GM23338 (cell line): ENCODE measurements around the gene GATAD2A.

ENCODE experiments used
- CREB1 ChIP-seq: fragments of 250-450 bp; sonication (Bioruptor Pico); IDR thresholded peaks from 2 replicates; pipeline ENCODE4 v1.5.0; 2020; ENCODE audit warnings: low read depth, mild to moderate bottlenecking, moderate library complexity
- EZH2 ChIP-seq: fragments of 200-600 bp; sonication (generic); IDR thresholded peaks from one replicate; pipeline ENCODE4 v1.8.0; 2017; ENCODE audit warnings: antibody characterized with exemption, mild to moderate bottlenecking, low read depth; ENCODE audit not compliant: unreplicated experiment
- EZH2phosphoT487 ChIP-seq: fragments of 200-600 bp; sonication (generic); IDR thresholded peaks from one replicate; pipeline ENCODE4 v1.8.1; 2018; ENCODE audit warnings: antibody characterized with exemption; ENCODE audit not compliant: unreplicated experiment
- JUNB ChIP-seq: IDR thresholded peaks from one replicate; pipeline ENCODE4 v1.6.1; 2016; ENCODE audit warnings: antibody characterized with exemption; ENCODE audit not compliant: unreplicated experiment
- NANOG ChIP-seq: IDR thresholded peaks from 2 replicates; pipeline ENCODE4 v1.6.1; 2016; ENCODE audit warnings: antibody characterized with exemption, borderline replicate concordance
- POLR2AphosphoS5 ChIP-seq: IDR thresholded peaks from 2 replicates; pipeline ENCODE4 v1.6.1; 2016; ENCODE audit warnings: antibody characterized with exemption, low read depth
- ZNF114 ChIP-seq: fragments of 250-450 bp; sonication (Bioruptor Pico); IDR thresholded peaks from 2 replicates; pipeline ENCODE4 v1.5.0; 2020; ENCODE audit warnings: mild to moderate bottlenecking, moderate library complexity
- ZNF331 ChIP-seq: fragments of 250-450 bp; sonication (Bioruptor Pico); IDR thresholded peaks from 2 replicates; pipeline ENCODE4 v1.5.0; 2020; ENCODE audit warnings: low read depth, mild to moderate bottlenecking, moderate library complexity
- TF ChIP-seq, protein P1 (sequence below), 2 experiments: fragments of 200-600 bp in 1 of 2; sonication (generic) in 1 of 2; conservative IDR thresholded peaks; 2 replicates each; pipeline versions ENCODE4 v1.5.1 to v1.6.1; 2016 to 2017; ENCODE audit warnings: antibody characterized with exemption in 2 of 2, low read depth in 2 of 2, mild to moderate bottlenecking in 2 of 2, moderate library complexity in 1 of 2
- TF ChIP-seq, protein P2 (sequence below): IDR thresholded peaks from one replicate; pipeline ENCODE4 v1.6.1; 2018; ENCODE audit warnings: antibody characterized with exemption; ENCODE audit not compliant: unreplicated experiment
- TF ChIP-seq, protein P3 (sequence below): fragments of 250-450 bp; sonication (Bioruptor Pico); IDR thresholded peaks from 2 replicates; pipeline ENCODE4 v1.5.0; 2020; ENCODE audit warnings: mild to moderate bottlenecking, moderate library complexity
- TF ChIP-seq, protein P4 (sequence below): IDR thresholded peaks from 2 replicates; pipeline ENCODE4 v1.6.1; 2016; ENCODE audit warnings: antibody characterized with exemption

DNA sequence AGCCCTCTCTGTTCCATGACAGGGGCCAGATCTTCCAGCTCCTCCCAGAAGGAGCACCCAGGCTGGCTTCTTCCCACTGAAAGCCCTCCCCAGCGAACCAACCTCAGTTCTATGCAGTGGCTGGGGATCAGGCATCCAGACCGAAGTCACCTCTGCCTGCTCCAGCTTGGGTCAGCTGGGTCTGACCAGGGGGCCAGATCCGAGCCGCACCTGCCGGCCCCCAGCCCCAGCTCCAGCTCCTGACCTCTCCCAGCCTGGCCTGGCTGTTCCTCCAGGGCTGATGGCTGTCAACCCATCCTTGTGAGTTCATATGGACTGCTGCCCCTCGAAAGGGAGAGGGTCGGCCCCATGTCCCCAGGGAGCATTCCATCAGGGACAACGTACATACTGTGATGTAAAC, 101.9 kb downstream of the GATAD2A start:
- no peak for TF ChIP-seq POLR2AphosphoS5
- TF ChIP-seq, protein P1, sequence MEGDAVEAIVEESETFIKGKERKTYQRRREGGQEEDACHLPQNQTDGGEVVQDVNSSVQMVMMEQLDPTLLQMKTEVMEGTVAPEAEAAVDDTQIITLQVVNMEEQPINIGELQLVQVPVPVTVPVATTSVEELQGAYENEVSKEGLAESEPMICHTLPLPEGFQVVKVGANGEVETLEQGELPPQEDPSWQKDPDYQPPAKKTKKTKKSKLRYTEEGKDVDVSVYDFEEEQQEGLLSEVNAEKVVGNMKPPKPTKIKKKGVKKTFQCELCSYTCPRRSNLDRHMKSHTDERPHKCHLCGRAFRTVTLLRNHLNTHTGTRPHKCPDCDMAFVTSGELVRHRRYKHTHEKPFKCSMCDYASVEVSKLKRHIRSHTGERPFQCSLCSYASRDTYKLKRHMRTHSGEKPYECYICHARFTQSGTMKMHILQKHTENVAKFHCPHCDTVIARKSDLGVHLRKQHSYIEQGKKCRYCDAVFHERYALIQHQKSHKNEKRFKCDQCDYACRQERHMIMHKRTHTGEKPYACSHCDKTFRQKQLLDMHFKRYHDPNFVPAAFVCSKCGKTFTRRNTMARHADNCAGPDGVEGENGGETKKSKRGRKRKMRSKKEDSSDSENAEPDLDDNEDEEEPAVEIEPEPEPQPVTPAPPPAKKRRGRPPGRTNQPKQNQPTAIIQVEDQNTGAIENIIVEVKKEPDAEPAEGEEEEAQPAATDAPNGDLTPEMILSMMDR (conservative IDR thresholded peaks at IDR 0.05; ENCODE audit: low read depth in 2 of 2) = no peak
- no peak for TF ChIP-seq EZH2
- TF ChIP-seq JUNB = no peak
- TF ChIP-seq EZH2phosphoT487 = no peak
- TF ChIP-seq, protein P2, sequence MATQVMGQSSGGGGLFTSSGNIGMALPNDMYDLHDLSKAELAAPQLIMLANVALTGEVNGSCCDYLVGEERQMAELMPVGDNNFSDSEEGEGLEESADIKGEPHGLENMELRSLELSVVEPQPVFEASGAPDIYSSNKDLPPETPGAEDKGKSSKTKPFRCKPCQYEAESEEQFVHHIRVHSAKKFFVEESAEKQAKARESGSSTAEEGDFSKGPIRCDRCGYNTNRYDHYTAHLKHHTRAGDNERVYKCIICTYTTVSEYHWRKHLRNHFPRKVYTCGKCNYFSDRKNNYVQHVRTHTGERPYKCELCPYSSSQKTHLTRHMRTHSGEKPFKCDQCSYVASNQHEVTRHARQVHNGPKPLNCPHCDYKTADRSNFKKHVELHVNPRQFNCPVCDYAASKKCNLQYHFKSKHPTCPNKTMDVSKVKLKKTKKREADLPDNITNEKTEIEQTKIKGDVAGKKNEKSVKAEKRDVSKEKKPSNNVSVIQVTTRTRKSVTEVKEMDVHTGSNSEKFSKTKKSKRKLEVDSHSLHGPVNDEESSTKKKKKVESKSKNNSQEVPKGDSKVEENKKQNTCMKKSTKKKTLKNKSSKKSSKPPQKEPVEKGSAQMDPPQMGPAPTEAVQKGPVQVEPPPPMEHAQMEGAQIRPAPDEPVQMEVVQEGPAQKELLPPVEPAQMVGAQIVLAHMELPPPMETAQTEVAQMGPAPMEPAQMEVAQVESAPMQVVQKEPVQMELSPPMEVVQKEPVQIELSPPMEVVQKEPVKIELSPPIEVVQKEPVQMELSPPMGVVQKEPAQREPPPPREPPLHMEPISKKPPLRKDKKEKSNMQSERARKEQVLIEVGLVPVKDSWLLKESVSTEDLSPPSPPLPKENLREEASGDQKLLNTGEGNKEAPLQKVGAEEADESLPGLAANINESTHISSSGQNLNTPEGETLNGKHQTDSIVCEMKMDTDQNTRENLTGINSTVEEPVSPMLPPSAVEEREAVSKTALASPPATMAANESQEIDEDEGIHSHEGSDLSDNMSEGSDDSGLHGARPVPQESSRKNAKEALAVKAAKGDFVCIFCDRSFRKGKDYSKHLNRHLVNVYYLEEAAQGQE = no peak
- TF ChIP-seq CREB1 = no peak
- no peak for TF ChIP-seq ZNF114 (CRISPR knock-in tag)
- TF ChIP-seq, protein P3, sequence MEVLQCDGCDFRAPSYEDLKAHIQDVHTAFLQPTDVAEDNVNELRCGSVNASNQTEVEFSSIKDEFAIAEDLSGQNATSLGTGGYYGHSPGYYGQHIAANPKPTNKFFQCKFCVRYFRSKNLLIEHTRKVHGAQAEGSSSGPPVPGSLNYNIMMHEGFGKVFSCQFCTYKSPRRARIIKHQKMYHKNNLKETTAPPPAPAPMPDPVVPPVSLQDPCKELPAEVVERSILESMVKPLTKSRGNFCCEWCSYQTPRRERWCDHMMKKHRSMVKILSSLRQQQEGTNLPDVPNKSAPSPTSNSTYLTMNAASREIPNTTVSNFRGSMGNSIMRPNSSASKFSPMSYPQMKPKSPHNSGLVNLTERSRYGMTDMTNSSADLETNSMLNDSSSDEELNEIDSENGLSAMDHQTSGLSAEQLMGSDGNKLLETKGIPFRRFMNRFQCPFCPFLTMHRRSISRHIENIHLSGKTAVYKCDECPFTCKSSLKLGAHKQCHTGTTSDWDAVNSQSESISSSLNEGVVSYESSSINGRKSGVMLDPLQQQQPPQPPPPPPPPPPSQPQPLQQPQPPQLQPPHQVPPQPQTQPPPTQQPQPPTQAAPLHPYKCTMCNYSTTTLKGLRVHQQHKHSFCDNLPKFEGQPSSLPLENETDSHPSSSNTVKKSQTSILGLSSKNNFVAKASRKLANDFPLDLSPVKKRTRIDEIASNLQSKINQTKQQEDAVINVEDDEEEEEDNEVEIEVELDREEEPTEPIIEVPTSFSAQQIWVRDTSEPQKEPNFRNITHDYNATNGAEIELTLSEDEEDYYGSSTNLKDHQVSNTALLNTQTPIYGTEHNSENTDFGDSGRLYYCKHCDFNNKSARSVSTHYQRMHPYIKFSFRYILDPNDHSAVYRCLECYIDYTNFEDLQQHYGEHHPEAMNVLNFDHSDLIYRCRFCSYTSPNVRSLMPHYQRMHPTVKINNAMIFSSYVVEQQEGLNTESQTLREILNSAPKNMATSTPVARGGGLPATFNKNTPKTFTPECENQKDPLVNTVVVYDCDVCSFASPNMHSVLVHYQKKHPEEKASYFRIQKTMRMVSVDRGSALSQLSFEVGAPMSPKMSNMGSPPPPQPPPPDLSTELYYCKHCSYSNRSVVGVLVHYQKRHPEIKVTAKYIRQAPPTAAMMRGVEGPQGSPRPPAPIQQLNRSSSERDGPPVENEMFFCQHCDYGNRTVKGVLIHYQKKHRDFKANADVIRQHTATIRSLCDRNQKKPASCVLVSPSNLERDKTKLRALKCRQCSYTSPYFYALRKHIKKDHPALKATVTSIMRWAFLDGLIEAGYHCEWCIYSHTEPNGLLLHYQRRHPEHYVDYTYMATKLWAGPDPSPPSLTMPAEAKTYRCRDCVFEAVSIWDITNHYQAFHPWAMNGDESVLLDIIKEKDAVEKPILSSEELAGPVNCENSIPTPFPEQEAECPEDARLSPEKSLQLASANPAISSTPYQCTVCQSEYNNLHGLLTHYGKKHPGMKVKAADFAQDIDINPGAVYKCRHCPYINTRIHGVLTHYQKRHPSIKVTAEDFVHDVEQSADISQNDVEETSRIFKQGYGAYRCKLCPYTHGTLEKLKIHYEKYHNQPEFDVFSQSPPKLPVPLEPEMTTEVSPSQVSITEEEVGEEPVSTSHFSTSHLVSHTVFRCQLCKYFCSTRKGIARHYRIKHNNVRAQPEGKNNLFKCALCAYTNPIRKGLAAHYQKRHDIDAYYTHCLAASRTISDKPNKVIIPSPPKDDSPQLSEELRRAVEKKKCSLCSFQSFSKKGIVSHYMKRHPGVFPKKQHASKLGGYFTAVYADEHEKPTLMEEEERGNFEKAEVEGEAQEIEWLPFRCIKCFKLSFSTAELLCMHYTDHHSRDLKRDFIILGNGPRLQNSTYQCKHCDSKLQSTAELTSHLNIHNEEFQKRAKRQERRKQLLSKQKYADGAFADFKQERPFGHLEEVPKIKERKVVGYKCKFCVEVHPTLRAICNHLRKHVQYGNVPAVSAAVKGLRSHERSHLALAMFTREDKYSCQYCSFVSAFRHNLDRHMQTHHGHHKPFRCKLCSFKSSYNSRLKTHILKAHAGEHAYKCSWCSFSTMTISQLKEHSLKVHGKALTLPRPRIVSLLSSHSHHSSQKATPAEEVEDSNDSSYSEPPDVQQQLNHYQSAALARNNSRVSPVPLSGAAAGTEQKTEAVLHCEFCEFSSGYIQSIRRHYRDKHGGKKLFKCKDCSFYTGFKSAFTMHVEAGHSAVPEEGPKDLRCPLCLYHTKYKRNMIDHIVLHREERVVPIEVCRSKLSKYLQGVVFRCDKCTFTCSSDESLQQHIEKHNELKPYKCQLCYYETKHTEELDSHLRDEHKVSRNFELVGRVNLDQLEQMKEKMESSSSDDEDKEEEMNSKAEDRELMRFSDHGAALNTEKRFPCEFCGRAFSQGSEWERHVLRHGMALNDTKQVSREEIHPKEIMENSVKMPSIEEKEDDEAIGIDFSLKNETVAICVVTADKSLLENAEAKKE (CRISPR knock-in tag) = no peak
- TF ChIP-seq, protein P4, sequence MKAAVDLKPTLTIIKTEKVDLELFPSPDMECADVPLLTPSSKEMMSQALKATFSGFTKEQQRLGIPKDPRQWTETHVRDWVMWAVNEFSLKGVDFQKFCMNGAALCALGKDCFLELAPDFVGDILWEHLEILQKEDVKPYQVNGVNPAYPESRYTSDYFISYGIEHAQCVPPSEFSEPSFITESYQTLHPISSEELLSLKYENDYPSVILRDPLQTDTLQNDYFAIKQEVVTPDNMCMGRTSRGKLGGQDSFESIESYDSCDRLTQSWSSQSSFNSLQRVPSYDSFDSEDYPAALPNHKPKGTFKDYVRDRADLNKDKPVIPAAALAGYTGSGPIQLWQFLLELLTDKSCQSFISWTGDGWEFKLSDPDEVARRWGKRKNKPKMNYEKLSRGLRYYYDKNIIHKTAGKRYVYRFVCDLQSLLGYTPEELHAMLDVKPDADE = no peak
- no peak for TF ChIP-seq ZNF331 (CRISPR knock-in tag)
- TF ChIP-seq NANOG = no peak
